ENCODE data around the gene PRKCZ. TPM values are rescaled to one million over a fixed set of nuclear protein-coding genes. Genes with fewer than 3 reads are reported as not detected.

Gene PRKCZ
- total RNA-seq, 2 donors from 2014 or later, result 34.5 to 46.7 TPM

DNA sequence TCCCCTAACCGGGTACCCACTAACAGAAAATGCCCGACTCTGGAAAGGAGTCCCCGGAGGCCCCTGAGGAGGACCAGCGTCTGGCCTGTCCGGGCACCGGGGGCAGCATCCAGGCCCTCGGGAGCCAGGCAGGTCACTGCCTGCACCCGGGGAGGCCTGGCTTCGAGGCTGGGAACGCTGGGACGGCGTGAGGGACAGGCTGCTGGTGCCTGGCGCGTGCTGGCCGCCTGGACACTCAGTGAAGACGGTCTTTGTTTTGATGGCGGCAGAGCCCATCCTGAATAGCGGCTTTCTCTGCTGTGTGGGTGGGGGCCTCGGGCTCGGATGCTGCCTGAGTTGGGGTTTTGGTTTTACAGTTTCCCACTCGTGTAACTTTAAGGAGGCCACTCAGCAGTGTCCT lies 37.6 kb downstream of the PRKCZ start:
- Histone ChIP-seq H3K4me1 (replicated peaks) (peaks cover 9% of the 10 kb centered on the region), H3K9me3 (no peaks in the 10 kb centered on the region), H3K27ac (no peak overlapping the region), H3K4me3 (no peak overlapping the region), H3K27me3 (replicated peaks; ENCODE audit: insufficient read depth) (no peaks in the 10 kb centered on the region), H3K36me3 (no peaks in the 10 kb centered on the region)
- no peak for TF ChIP-seq POLR2AphosphoS5 (IDR thresholded peaks at IDR 0.05)
- TF ChIP-seq POLR2A (IDR thresholded peaks at IDR 0.05), result no peak
- TF ChIP-seq, protein P1, sequence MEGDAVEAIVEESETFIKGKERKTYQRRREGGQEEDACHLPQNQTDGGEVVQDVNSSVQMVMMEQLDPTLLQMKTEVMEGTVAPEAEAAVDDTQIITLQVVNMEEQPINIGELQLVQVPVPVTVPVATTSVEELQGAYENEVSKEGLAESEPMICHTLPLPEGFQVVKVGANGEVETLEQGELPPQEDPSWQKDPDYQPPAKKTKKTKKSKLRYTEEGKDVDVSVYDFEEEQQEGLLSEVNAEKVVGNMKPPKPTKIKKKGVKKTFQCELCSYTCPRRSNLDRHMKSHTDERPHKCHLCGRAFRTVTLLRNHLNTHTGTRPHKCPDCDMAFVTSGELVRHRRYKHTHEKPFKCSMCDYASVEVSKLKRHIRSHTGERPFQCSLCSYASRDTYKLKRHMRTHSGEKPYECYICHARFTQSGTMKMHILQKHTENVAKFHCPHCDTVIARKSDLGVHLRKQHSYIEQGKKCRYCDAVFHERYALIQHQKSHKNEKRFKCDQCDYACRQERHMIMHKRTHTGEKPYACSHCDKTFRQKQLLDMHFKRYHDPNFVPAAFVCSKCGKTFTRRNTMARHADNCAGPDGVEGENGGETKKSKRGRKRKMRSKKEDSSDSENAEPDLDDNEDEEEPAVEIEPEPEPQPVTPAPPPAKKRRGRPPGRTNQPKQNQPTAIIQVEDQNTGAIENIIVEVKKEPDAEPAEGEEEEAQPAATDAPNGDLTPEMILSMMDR (IDR thresholded peaks at IDR 0.05), result no peak
- WGBS, result 81% methylated on average over 21 of the region's 21 CpGs
- intact Hi-C loops (cut with DNase I), result no loop called here
- no peak for DNase-seq (ENCODE audit: low spot score)

DNA sequence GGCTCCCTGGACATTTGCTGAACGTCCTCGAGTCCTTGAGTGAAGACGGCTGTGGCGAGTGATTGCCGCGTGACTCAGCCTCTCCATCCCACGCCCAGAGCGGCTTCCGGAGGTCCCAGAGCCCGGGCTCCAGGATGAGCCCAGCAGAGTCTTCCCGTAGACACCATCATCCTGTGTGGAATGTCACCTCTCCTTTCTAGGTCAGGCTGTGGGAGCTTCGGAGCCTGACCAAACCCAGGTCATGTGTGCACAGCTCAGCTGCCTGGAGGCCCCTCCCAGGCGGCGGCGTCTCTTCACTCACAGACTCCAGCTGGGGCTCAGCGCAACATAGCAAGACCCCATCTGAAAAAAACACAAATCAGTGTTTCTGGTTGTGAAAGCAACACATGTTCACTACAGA lies 38.2 kb downstream of the PRKCZ start:
- DNase-seq (ENCODE audit: low spot score), result no peak
- Histone ChIP-seq H3K27ac (no peak overlapping the region), H3K4me3 (no peak overlapping the region), H3K4me1 (replicated peaks) (peaks cover 7% of the 10 kb centered on the region), H3K9me3 (no peaks in the 10 kb centered on the region), H3K36me3 (no peaks in the 10 kb centered on the region), H3K27me3 (replicated peaks; ENCODE audit: insufficient read depth) (no peaks in the 10 kb centered on the region)
- 65% methylated on average over 16 of the region's 16 CpGs for WGBS
- TF ChIP-seq POLR2AphosphoS5 (IDR thresholded peaks at IDR 0.05) (no peak), POLR2A (IDR thresholded peaks at IDR 0.05) (no peak)
- TF ChIP-seq, protein P1 (IDR thresholded peaks at IDR 0.05), result no peak
- intact Hi-C loops (cut with DNase I), result no loop called here

DNA sequence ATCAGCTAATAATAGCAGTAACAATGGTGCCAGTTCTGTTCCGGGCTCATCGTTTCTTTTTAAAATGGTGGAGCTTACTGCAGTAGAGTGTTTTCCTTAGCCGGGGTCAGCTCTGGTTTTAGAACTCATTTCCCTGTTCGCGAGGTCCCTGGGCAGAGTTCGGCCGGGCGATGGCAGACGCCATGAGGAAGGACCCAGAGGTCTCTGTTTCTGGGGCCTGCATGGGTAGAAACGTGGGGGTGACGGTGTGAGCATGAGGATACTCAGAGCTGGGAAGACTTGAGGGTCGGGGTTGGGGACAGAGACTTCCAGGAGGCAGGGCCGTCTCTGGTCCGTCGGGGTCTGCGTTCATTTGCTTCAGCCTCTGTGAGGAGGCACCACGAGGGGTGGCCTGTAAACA lies 38.8 kb downstream of the PRKCZ start:
- H3K4me1 ChIP-seq (replicated peaks), result peaks cover 7% of the 10 kb centered on the region
- no peaks in the 10 kb centered on the region for H3K27me3 ChIP-seq (replicated peaks; ENCODE audit: insufficient read depth)
- H3K4me3 ChIP-seq, result no peak overlapping the region
- DNase-seq (ENCODE audit: low spot score), result no peak
- no peak overlapping the region for H3K27ac ChIP-seq
- intact Hi-C loops (cut with DNase I), result no loop called here
- H3K9me3 ChIP-seq, result no peaks in the 10 kb centered on the region
- TF ChIP-seq, protein P1 (IDR thresholded peaks at IDR 0.05), result no peak
- TF ChIP-seq POLR2A (IDR thresholded peaks at IDR 0.05) (no peak), POLR2AphosphoS5 (IDR thresholded peaks at IDR 0.05) (no peak)
- WGBS, result 95% methylated on average over 17 of the region's 17 CpGs
- H3K36me3 ChIP-seq, result no peaks in the 10 kb centered on the region

DNA sequence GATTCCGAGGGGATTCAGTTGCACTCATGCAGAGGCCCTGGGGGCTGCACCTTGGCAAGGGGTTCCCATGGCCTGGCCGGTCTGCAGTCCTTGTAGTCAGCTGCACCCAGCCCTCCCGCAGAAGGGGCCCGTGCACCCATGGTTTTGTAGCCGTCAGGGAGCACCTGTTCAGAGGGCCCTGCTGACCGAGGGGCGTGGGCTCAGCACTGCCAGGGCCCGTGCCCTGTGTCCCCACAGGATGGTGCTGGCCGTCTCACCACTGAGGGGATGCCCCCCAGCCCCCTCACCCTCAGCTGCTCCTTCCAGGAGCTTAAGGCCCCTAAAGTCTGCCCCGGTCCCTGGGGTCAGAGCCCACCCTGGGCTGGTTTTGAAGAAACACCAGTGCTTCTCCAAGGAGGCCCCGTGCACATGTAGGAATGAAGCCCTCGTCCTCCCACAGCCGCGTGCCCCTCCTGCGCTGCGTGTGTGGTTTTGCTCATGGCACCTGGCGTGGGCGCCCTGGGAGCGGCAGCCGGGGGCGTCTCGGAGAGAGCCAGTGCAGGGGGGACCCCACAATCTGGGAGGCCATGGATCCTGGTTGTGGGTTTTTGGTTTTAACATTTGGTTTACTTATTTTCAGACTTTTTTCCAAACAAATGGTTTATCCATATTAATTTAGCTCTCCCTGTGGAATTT lies 40.1 kb downstream of the PRKCZ start:
- no peaks in the 10 kb centered on the region for H3K27me3 ChIP-seq (replicated peaks; ENCODE audit: insufficient read depth)
- H3K27ac ChIP-seq, result no peak overlapping the region
- H3K9me3 ChIP-seq, result no peaks in the 10 kb centered on the region
- no peak for DNase-seq (ENCODE audit: low spot score)
- H3K4me3 ChIP-seq, result no peak overlapping the region
- intact Hi-C loops (cut with DNase I), result no loop called here
- H3K36me3 ChIP-seq, result no peaks in the 10 kb centered on the region
- no peak for TF ChIP-seq POLR2AphosphoS5 (IDR thresholded peaks at IDR 0.05)
- no peak for TF ChIP-seq POLR2A (IDR thresholded peaks at IDR 0.05)
- TF ChIP-seq, protein P1 (IDR thresholded peaks at IDR 0.05), result no peak
- no peaks in the 10 kb centered on the region for H3K4me1 ChIP-seq (replicated peaks)
- WGBS, result 91% methylated on average over 21 of the region's 22 CpGs
